HepG2 (cell line): Measurements from ENCODE around the gene NIP7. TPM values are rescaled to one million over a fixed set of nuclear protein-coding genes. Genes with fewer than 3 reads are reported as not detected.

Experiments
- GPN1 ChIP-seq: sonication (generic); formaldehyde crosslinking; IDR thresholded peaks from 2 replicates; pipeline ENCODE4 v1.5.1; 2020; ENCODE audit warnings: missing genetic modification reagents, borderline replicate concordance
- HNF1A ChIP-seq, 2 experiments: sonication (generic) in 1 of 2; formaldehyde crosslinking in 1 of 2; IDR thresholded peaks; 2 replicates each; pipeline versions ENCODE4 v1.4.0 to v1.6.1; 2016 to 2020; ENCODE audit warnings: borderline replicate concordance in 1 of 2, low read depth in 1 of 2, mild to moderate bottlenecking in 1 of 2, missing genetic modification reagents in 1 of 2
- NCOA1 ChIP-seq: sonication (generic); formaldehyde crosslinking; IDR thresholded peaks from 2 replicates; pipeline ENCODE4 v1.9.0; 2021; ENCODE audit warnings: missing genetic modification reagents
- NFE2L2 ChIP-seq: fragments of 150-350 bp; IDR thresholded peaks from 2 replicates; pipeline ENCODE4 v1.6.1; 2014; ENCODE audit warnings: low read length
- PHF21A ChIP-seq: sonication (generic); formaldehyde crosslinking; IDR thresholded peaks from 2 replicates; pipeline ENCODE4 v1.5.0; 2020; ENCODE audit warnings: mild to moderate bottlenecking, missing genetic modification reagents
- REL ChIP-seq: sonication (generic); formaldehyde crosslinking; conservative IDR thresholded peaks from 2 replicates; pipeline ENCODE4 v1.8.0; 2022; ENCODE audit warnings: mild to moderate bottlenecking, missing genetic modification reagents, moderate library complexity
- TAF1 ChIP-seq: sonication (generic); formaldehyde crosslinking; IDR thresholded peaks from 2 replicates; pipeline ENCODE4 v1.4.0; 2020; ENCODE audit warnings: missing genetic modification reagents
- U2AF1 ChIP-seq: fragments of 200-400 bp; formaldehyde crosslinking; optimal IDR thresholded peaks from 2 replicates; pipeline ENCODE3; 2017; ENCODE audit warnings: mild to moderate bottlenecking, low read depth, low read length
- ZBTB7A ChIP-seq: sonication (generic); formaldehyde crosslinking; IDR thresholded peaks from 2 replicates; pipeline ENCODE4 v1.8.0; 2022; ENCODE audit warnings: mild to moderate bottlenecking, missing genetic modification reagents
- ZBTB8A ChIP-seq: sonication (generic); formaldehyde crosslinking; IDR thresholded peaks from 2 replicates; pipeline ENCODE4 v1.4.0; 2020; ENCODE audit warnings: mild to moderate bottlenecking, low read depth, missing genetic modification reagents, borderline replicate concordance
- ZMYM3 ChIP-seq: sonication (generic); formaldehyde crosslinking; IDR thresholded peaks from 2 replicates; pipeline ENCODE4 v1.5.1; 2020; ENCODE audit warnings: mild to moderate bottlenecking, missing genetic modification reagents
- ZNF207 ChIP-seq: fragments of 450-650 bp; IDR thresholded peaks from 2 replicates; pipeline ENCODE4 v1.6.1; 2016; ENCODE audit warnings: antibody characterized with exemption, borderline replicate concordance
- ZNF281 ChIP-seq: sonication (generic); formaldehyde crosslinking; IDR thresholded peaks from 2 replicates; pipeline ENCODE4 v1.4.0; 2020; ENCODE audit warnings: missing genetic modification reagents, borderline replicate concordance
- ZNF598 ChIP-seq: sonication (generic); formaldehyde crosslinking; IDR thresholded peaks from 2 replicates; pipeline ENCODE4 v1.5.1; 2020; ENCODE audit warnings: mild to moderate bottlenecking, missing genetic modification reagents, borderline replicate concordance
- ZNF790 ChIP-seq: sonication (generic); formaldehyde crosslinking; IDR thresholded peaks from 2 replicates; pipeline ENCODE4 v1.8.0; 2022; ENCODE audit warnings: missing genetic modification reagents, mild to moderate bottlenecking, borderline replicate concordance
- polyA plus RNA-seq, 8 experiments: library from polyadenylated mRNA; depleted of rRNA in 3 of 8; stranded (reverse) in 7 of 8; unstranded in 1 of 8; fragments of >200 nt; fragmentation: Illumina TruSeq in 4 of 8; extraction: Trizol in 4 of 8; gene quantifications; 2 replicates each; pipeline versions ENCODE4 v1.2.1 to v1.2.3, GENCODE V29; 2011 to 2016; ENCODE audit warnings: low read depth in 4 of 8, missing spikeins in 1 of 8, mixed read lengths in 1 of 8; ENCODE audit not compliant: insufficient read depth in 1 of 8
- total RNA-seq, 5 experiments: library from RNA; depleted of rRNA; stranded (reverse); fragments of >200 nt; fragmentation: Illumina TruSeq; extraction: Trizol; gene quantifications; 2 replicates each; pipeline ENCODE4 v1.2.3, GENCODE V29; 2016; ENCODE audit warnings: low read depth in 1 of 5
- TF ChIP-seq, protein P1 (sequence below): sonication (generic); formaldehyde crosslinking; IDR thresholded peaks from 2 replicates; pipeline ENCODE4 v1.4.0; 2020; ENCODE audit warnings: mild to moderate bottlenecking, missing genetic modification reagents
- TF ChIP-seq, protein P2 (sequence below): sonication (generic); formaldehyde crosslinking; IDR thresholded peaks from 2 replicates; pipeline ENCODE4 v1.8.1; 2023; ENCODE audit warnings: mild to moderate bottlenecking, missing genetic modification reagents

The NIP7 gene
- total and polyA plus RNA-seq, 2 of the 13 experiments (the other 11 are each of a cell fraction or from before 2014, with no cell fraction given): 15.3 to 114 TPM

DNA sequence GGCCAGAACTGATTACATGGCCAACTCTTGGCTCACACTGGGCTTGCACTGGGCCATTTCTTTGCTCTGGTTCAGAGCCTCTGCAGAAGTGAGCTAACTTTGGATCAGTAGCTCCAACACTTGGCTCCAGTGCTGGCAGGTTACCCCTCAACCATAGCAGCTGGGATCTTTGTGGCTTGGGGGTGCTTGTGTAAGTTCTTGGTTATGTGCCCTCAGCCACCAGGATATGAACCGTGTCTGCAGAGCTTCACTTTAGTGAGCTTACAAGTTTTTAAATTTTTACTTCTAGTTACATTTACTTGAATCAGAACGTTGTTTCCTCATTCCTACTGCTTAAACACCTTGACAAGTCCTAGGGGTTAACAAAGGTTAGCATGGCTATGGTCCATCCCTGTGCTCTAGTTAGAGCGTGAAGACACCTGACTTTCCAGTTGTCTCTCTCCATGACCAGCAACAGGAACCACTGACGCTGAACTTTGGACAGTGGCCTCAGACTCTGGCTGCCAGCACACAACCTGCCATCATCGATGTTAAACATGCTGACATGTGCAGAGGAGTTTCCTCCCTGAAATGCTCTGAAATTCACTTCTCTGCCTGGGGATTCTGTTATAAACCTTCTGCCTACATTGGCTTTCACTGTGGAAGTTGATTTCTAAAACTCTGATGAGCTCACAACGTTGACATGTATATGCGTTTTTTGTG is 13.2 kb upstream of the NIP7 start (continued):
- no peak for TF ChIP-seq ZNF281 (CRISPR knock-in tag)
- TF ChIP-seq REL (CRISPR knock-in tag): no peak
- TF ChIP-seq ZNF790 (CRISPR knock-in tag): 0 out of 2 replicates have a peak, but pooled peaks have one; percentile 35
- TF ChIP-seq, protein P1, sequence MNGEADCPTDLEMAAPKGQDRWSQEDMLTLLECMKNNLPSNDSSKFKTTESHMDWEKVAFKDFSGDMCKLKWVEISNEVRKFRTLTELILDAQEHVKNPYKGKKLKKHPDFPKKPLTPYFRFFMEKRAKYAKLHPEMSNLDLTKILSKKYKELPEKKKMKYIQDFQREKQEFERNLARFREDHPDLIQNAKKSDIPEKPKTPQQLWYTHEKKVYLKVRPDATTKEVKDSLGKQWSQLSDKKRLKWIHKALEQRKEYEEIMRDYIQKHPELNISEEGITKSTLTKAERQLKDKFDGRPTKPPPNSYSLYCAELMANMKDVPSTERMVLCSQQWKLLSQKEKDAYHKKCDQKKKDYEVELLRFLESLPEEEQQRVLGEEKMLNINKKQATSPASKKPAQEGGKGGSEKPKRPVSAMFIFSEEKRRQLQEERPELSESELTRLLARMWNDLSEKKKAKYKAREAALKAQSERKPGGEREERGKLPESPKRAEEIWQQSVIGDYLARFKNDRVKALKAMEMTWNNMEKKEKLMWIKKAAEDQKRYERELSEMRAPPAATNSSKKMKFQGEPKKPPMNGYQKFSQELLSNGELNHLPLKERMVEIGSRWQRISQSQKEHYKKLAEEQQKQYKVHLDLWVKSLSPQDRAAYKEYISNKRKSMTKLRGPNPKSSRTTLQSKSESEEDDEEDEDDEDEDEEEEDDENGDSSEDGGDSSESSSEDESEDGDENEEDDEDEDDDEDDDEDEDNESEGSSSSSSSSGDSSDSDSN (CRISPR knock-in tag): peak; percentile 63; the same call in 1 of the 2 replicates
- TF ChIP-seq ZBTB7A: no peak
- peak; percentile 32; the same call in 1 of the 2 replicates for TF ChIP-seq HNF1A (IDR thresholded peaks at IDR 0.05; ENCODE audit: low read depth)
- TF ChIP-seq HNF1A (CRISPR knock-in tag; IDR thresholded peaks at IDR 0.05; ENCODE audit: borderline replicate concordance): 0 out of 2 replicates have a peak, but pooled peaks have one; percentile 54
- peak; percentile 46; the same call in 1 of the 2 replicates for TF ChIP-seq ZNF598
- TF ChIP-seq PHF21A (CRISPR knock-in tag): peak; percentile 69; the same call in 1 of the 2 replicates
- no peak for TF ChIP-seq NFE2L2
- no peak; the same call in 1 of the 2 replicates for TF ChIP-seq TAF1 (CRISPR knock-in tag)
- no peak for TF ChIP-seq ZBTB8A (CRISPR knock-in tag)
- no peak for TF ChIP-seq U2AF1
- TF ChIP-seq NCOA1 (CRISPR knock-in tag): no peak
- TF ChIP-seq, protein P2, sequence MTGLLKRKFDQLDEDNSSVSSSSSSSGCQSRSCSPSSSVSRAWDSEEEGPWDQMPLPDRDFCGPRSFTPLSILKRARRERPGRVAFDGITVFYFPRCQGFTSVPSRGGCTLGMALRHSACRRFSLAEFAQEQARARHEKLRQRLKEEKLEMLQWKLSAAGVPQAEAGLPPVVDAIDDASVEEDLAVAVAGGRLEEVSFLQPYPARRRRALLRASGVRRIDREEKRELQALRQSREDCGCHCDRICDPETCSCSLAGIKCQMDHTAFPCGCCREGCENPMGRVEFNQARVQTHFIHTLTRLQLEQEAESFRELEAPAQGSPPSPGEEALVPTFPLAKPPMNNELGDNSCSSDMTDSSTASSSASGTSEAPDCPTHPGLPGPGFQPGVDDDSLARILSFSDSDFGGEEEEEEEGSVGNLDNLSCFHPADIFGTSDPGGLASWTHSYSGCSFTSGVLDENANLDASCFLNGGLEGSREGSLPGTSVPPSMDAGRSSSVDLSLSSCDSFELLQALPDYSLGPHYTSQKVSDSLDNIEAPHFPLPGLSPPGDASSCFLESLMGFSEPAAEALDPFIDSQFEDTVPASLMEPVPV (CRISPR knock-in tag): no peak
- TF ChIP-seq ZNF207: no peak
- TF ChIP-seq ZMYM3: peak; percentile 17; the same call in 1 of the 2 replicates
- no peak for TF ChIP-seq GPN1 (CRISPR knock-in tag)
